Endodermal cell (in vitro differentiated cells): ENCODE measurements around the gene SPX. TPM values are rescaled to one million over a fixed set of nuclear protein-coding genes. Genes with fewer than 3 reads are reported as not detected.

Experiments used
- DNase-seq: peaks from one replicate; pipeline ENCODE4 v3.0.0-alpha.2; 2017
- H3K27ac ChIP-seq: 2 replicates; pipeline ENCODE4 v1.5.1; 2013; ENCODE audit warnings: mild to moderate bottlenecking, low read depth, low read length, moderate library complexity
- H3K27me3 ChIP-seq: 2 replicates; pipeline ENCODE4 v1.6.1; 2013; ENCODE audit warnings: mild to moderate bottlenecking, low read length, moderate library complexity; ENCODE audit not compliant: insufficient read depth, control insufficient read depth, poor library complexity, severe bottlenecking
- H3K36me3 ChIP-seq: 2 replicates; pipeline ENCODE4 v1.7.0; 2013; ENCODE audit warnings: mild to moderate bottlenecking, low read length, moderate library complexity; ENCODE audit not compliant: control insufficient read depth, insufficient read depth
- H3K4me1 ChIP-seq: one replicate; pipeline ENCODE4 v1.7.0; 2013; ENCODE audit warnings: low read length; ENCODE audit not compliant: control insufficient read depth, insufficient read depth
- H3K4me3 ChIP-seq: 2 replicates; pipeline ENCODE4 v1.5.1; 2013; ENCODE audit warnings: mild to moderate bottlenecking, low read length, moderate library complexity
- H3K9ac ChIP-seq: 2 replicates; pipeline ENCODE4 v1.6.1; 2013; ENCODE audit warnings: mild to moderate bottlenecking, low read length, moderate library complexity; ENCODE audit not compliant: poor library complexity, severe bottlenecking; ENCODE audit errors: extremely low read depth
- H3K9me3 ChIP-seq: 2 replicates; pipeline ENCODE4 v1.6.1; 2013; ENCODE audit warnings: mild to moderate bottlenecking, low read length, moderate library complexity; ENCODE audit not compliant: control insufficient read depth
- H3K27ac Mint-ChIP-seq: 2 replicates; pipeline ENCODE4 v1.8.0; 2020; ENCODE audit warnings: mixed read lengths
- H3K27me3 Mint-ChIP-seq: 2 replicates; pipeline ENCODE4 v1.8.0; 2021; ENCODE audit warnings: mild to moderate bottlenecking, mixed read lengths; ENCODE audit not compliant: insufficient read depth
- H3K36me3 Mint-ChIP-seq: 2 replicates; pipeline ENCODE4 v1.8.0; 2020; ENCODE audit warnings: low read depth, mixed read lengths
- H3K4me1 Mint-ChIP-seq: 2 replicates; pipeline ENCODE4 v1.8.0; 2020; ENCODE audit warnings: mixed read lengths
- H3K4me3 Mint-ChIP-seq: 2 replicates; pipeline ENCODE4 v1.8.0; 2020; ENCODE audit warnings: mild to moderate bottlenecking, moderate library complexity, mixed read lengths
- H3K9me3 Mint-ChIP-seq: 2 replicates; pipeline ENCODE4 v1.8.0; 2020; ENCODE audit warnings: mild to moderate bottlenecking, mixed read lengths
- CTCF ChIP-seq: fragments of 200-600 bp; sonication (generic); conservative IDR thresholded peaks from 2 replicates; pipeline ENCODE4 v1.5.0; 2021; ENCODE audit warnings: antibody characterized with exemption, mild to moderate bottlenecking
- WGBS, 2 experiments: methylation state at CpG; one replicate each; pipeline versions ENCODE4 v1.1.5 to v1.1.7; 2013; ENCODE audit warnings: missing lambda C conversion rate in 2 of 2, mixed read lengths in 1 of 2; ENCODE audit not compliant: insufficient coverage in 1 of 2, insufficient read length in 1 of 2; 5-methylcytosine and 5-hydroxymethylcytosine counted together
- total RNA-seq, 2 donors: library from RNA; stranded (reverse); fragmentation: NEBNext Ultra II Directional in 1 of 2; extraction: Animal tissue kit (Norgen Biotek cat#: 25700) in 1 of 2; gene quantifications; 2 replicates in 1 of 2; 3 replicates in 1 of 2; pipeline ENCODE4 v1.2.1, GENCODE V29; 2021

Gene SPX
- total RNA-seq, 2 donors from 2014 or later, result 0.38 to 0.48 TPM

GRCh38 chr12:21509768-21510167, 16.3 kb upstream of the SPX start:
- Histone ChIP-seq H3K9me3 (no peaks in the 10 kb centered on the region), H3K27me3 (no peaks in the 10 kb centered on the region), H3K9ac (no peak overlapping the region), H3K4me3 (no peak overlapping the region), H3K4me1 (no peaks in the 10 kb centered on the region), H3K36me3 (peaks cover 64% of the 10 kb centered on the region), H3K27ac (no peak overlapping the region)
- Mint-ChIP-seq H3K9me3 (no peaks in the 10 kb centered on the region), H3K4me1 (no peaks in the 10 kb centered on the region), H3K27me3 (no peaks in the 10 kb centered on the region), H3K4me3 (no peak overlapping the region), H3K27ac (no peak overlapping the region), H3K36me3 (peaks cover 45% of the 10 kb centered on the region)
- 47 to 55% methylated on average over 2 of the region's 2 CpGs for WGBS, 2 experiments
- TF ChIP-seq CTCF, result no peak
- DNase-seq, result no peak

- Histone ChIP-seq H3K9me3 (no peaks in the 10 kb centered on the region), H3K4me3 (no peak overlapping the region), H3K4me1 (no peaks in the 10 kb centered on the region), H3K9ac (no peak overlapping the region), H3K27ac (no peak overlapping the region), H3K27me3 (no peaks in the 10 kb centered on the region), H3K36me3 (peaks cover 64% of the 10 kb centered on the region)
- Mint-ChIP-seq H3K36me3 (peaks cover 30% of the 10 kb centered on the region), H3K4me1 (no peaks in the 10 kb centered on the region), H3K27me3 (no peaks in the 10 kb centered on the region), H3K9me3 (no peaks in the 10 kb centered on the region), H3K4me3 (no peak overlapping the region), H3K27ac (no peak overlapping the region)
- TF ChIP-seq CTCF, result no peak
- WGBS, 2 experiments, result 100% methylated on average over 2 of the region's 2 CpGs; no CpG with 5 or more reads in 1 of the 2 experiments
- DNase-seq, result no peak
These were observed 9.8 kb upstream of the SPX start for GRCh38 chr12:21516281-21516680.

- Mint-ChIP-seq H3K36me3 (peaks cover 15% of the 10 kb centered on the region), H3K9me3 (no peaks in the 10 kb centered on the region), H3K27me3 (peaks cover 3% of the 10 kb centered on the region), H3K4me3 (no peak overlapping the region), H3K27ac (no peak overlapping the region), H3K4me1 (no peaks in the 10 kb centered on the region)
- no peaks in the 10 kb centered on the region for H3K27me3 ChIP-seq
- H3K36me3 ChIP-seq, result peaks cover 43% of the 10 kb centered on the region
- H3K9ac ChIP-seq, result no peak overlapping the region
- no peaks in the 10 kb centered on the region for H3K9me3 ChIP-seq
- no peaks in the 10 kb centered on the region for H3K4me1 ChIP-seq
- no peak for TF ChIP-seq CTCF
- H3K27ac ChIP-seq, result no peak overlapping the region
- no peak overlapping the region for H3K4me3 ChIP-seq
- WGBS, 2 experiments, result 82 to 100% methylated on average over 1 to 3 of the region's 3 CpGs
- no peak for DNase-seq
These were observed 7.6 kb upstream of the SPX start for GRCh38 chr12:21518451-21518850.
